ENCODE measurements around the gene SHISA6.

Gene SHISA6

DNA sequence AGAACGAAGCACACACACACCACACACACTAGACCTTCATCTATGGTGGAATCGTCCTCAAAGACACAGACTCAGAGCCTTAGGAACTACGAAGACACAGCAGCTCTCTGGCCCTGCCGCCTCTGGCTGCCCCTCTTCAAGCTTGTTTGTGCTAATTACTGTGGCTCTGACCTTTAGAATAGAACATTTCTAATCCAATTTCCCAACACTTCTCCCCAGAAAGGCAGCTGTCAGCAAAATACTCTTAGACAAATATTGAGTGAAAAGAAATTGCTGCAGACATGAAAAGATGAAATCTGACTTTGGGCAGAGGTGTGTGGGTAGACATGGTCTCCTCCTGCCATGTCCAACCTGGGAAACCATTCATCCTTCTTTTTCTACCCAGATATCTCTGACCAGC is 205.3 kb downstream of the SHISA6 start:
- no peak for DNase-seq (ENCODE audit: low read depth in 2 of 2)

DNA sequence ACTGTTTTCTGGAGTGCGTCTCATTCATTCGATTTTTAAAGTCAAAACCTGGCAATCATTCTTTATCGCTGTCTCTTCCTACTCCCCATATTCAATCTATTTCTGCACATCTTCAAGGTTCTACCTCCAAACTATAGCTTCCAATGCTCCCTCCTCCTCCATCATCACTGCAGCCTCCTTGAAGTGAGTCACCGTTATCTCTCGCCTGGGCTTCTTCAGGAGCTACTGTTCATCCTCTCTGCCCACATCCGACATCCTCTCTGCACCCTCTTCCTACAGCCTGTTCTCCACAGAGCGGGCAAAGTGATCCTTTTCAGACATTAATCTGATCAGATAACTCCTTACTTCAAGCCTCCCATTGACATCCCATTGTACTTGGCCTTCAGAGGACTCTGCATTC is 213.1 kb downstream of the SHISA6 start:
- no peak for DNase-seq (ENCODE audit: low read depth in 2 of 2)

GRCh38 chr17:11458279-11458678 is 217.3 kb downstream of the SHISA6 start:
- DNase-seq (ENCODE audit: low read depth in 2 of 2), result no peak

DNA sequence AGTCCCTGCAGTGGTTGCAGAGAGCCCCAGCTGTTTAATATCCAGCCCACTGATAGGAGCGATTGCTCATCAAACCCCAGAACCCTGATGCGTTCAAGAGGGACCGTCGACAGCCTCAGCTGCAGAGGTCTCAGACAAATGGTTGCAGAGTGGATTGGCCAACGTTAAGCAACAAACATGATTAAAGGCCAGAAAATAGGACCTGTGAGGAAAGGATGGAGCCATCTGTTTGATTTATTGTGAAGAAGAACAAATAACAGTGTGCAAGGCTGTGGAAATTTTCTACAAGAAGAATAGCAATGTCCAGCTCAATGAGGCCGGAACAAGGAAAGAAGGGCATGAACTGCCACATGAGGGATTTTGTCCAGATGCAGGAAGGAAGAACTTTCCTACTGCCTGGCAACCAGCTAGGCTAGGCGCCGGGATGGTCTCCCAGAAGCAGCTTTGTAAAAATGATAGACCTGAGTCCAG is 218.9 kb downstream of the SHISA6 start:
- no peak for DNase-seq (ENCODE audit: low read depth in 2 of 2)

DNA sequence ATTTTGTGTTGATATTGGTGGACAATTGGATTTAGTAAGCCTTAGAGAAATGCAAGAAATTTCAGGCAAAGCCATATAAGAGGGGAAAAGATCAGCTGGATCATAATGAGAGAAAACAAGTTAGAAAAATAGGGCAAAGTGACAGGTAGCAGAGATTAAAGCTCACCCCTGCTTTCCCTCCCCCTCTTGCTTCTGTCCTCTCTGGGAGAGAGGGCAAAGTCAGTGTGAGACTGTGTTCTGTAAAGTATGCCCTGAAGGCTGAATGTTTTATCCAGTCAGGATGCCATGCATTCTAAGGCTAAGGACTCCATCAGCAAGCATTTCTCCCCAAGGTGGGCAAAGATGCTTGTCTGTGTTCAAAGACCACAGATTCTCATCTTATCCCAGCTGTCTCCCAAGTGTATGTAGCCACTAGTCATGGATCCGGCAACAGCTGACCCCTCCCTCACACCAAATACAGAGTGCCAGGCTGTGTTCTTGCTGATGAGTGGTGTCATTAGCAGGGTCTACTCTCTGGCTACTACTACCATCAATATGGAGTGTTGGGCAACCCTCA is 221.1 kb downstream of the SHISA6 start:
- DNase-seq (ENCODE audit: low read depth in 2 of 2), result no peak

- DNase-seq (ENCODE audit: low read depth in 2 of 2), result no peak
Observed at GRCh38 chr17:11467639-11468038, 226.6 kb downstream of the SHISA6 start.

- no peak for DNase-seq (ENCODE audit: low read depth in 2 of 2)
Observed at GRCh38 chr17:11485336-11486100, 244.5 kb downstream of the SHISA6 start.

DNA sequence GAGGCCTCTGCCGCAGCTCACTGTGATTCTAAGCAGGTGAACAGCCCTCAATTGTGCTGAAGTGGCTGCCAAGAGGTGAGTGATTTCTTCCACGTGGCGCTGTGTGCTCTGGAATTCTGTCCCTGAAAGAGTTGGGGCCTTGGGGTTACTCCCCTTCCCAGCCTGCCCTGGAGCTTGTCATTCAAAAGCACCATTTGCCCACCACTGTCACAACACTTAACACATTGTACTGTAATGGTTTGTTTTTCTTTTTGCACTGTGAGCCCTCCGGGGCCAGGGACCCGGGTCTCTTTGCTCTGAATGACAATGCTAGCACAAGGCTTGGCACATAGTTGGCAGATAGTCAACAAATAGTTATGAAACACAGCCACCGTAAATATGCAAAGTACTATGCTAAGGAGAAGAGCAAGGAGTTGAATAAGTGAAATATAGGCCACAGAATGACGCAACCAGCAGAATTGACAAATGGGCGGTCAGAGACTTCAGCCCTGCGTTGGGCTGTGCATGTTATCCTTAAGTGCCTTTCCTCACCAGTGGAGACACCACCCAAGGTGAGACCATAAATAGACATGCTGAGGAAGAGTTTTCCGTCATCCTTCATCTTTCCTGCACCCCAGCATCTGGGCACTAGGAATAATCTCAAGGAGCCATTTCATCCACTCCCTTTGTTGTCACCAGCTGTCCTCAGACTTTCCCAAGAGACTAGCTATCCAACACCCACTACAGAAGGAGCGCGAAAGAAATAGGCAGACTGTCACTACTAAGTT is 245.3 kb downstream of the SHISA6 start:
- no peak for DNase-seq (ENCODE audit: low read depth in 2 of 2)

DNA sequence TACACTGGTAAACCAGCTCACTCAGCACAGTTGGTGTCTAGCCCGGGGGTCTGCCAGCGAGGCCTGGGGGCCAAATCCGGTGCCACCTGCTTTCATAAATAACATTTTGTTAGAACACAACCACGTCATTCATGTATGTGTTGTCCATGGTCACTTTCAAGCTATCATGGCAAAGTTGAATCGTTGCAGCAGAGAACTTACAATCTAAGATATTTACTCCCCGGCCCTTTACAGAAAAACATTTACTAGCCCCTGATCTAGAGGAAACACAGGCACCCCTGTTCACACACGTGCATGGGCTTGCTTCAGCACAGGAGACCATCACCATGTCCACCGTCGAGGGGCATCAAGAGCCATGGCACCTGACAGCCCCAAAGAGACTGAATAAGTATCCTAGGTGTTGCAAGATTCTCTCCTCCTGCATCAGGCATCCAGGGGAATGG is 245.9 kb downstream of the SHISA6 start:
- DNase-seq (ENCODE audit: low read depth in 2 of 2), result no peak

GRCh38 chr17:11487469-11487868 is 246.5 kb downstream of the SHISA6 start:
- no peak for DNase-seq (ENCODE audit: low read depth in 2 of 2)

DNA sequence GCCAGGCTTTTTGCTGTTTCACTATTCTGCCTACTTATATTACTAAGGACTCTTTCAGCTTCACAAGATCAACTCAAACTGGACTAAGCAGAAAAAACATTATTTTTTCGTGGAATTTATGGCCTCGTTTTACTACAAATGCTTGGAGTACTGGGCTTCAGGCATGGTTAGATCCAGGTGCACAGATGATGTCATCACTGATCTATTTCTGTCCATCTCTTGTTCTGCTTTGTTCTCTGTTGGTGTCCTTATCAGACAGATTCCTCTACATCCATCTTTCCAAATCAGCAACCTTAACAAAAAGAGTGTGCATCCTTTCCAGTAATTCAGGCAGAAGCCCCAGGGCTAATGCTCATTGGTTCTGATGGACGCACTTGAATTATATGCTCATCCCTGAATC is 247.4 kb downstream of the SHISA6 start:
- DNase-seq (ENCODE audit: low read depth in 2 of 2), result no peak

DNA sequence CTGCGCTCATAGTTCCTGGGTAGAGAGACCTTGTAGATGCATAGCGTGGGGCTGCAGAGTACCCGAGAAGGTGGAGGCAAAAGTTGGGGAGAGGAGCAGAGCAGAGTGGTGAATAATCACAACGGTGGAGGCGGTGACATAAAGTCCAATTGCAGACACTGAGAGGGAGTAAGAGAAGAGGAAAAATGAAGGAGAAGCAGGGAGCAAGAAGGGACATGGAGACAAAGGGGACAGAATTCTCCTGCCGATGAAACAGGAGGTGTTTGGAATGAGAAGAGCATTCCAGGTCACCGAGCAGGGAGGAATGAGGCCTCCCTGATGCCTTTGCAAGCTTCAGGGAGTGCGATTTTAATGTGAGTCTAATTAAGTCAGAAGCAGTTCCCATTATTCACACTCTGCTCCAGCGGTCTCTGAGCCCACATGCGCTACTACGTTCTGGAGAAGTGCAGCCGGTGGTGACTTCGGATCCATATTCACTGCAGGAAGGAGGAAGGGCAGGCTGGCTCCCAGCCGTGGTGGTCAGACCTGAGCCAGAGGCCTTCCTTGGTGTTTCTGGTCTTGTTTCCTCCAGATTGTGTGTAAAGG is 249.2 kb downstream of the SHISA6 start:
- DNase-seq (ENCODE audit: low read depth in 2 of 2), result no peak

GRCh38 chr17:11492511-11492910 is 251.5 kb downstream of the SHISA6 start:
- no peak for DNase-seq (ENCODE audit: low read depth in 2 of 2)

GRCh38 chr17:11493936-11494335 is 252.9 kb downstream of the SHISA6 start:
- DNase-seq (ENCODE audit: low read depth in 2 of 2), result no peak

DNA sequence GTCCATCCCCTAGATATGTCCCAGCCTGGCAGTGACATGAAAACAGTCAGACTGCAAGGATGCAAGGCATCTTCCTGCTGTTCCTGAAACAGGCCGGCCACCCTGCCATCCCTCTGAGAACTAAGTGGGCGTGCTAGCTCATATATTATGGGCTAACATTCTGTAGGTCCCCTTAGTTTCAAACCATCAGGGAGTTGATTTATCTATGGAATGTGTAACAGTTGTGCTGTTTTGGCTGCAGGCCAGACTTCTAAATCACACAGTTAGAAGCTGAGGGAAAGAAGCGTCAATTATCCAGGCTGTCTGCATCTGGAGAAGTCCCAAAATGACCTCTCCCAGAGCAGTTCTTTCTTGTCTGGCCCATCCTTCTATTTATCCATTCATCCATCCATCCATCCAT is 254.6 kb downstream of the SHISA6 start:
- DNase-seq (ENCODE audit: low read depth in 2 of 2), result no peak

GRCh38 chr17:11499881-11500280 is 258.9 kb downstream of the SHISA6 start:
- no peak for DNase-seq (ENCODE audit: low read depth in 2 of 2)

GRCh38 chr17:11503308-11504035 is 262.5 kb downstream of the SHISA6 start:
- no peak for DNase-seq (ENCODE audit: low read depth in 2 of 2)

DNA sequence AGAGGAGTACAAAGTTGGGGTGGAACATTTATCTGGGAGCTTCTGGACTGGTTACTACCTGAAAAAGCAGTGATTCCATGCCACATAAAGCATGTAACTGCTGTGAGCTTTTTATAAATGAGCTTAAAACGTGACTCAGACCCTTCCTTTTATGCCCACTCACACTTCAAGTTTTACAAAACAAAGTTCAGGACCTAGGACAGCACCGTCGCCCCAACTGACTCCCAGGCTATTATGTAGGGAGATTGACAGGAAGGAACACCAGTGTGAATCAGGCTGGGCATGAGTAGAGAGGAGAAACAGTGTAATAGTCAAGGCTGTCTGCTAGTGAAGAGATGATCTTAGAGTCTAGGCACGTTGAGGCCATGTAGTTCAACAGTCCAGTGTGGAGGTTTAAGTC is 265.6 kb downstream of the SHISA6 start:
- no peak for DNase-seq (ENCODE audit: low read depth in 2 of 2)

- DNase-seq (ENCODE audit: low read depth in 2 of 2), result no peak
Observed at GRCh38 chr17:11511696-11512095, 270.7 kb downstream of the SHISA6 start.

- no peak for DNase-seq (ENCODE audit: low read depth in 2 of 2)
Observed at GRCh38 chr17:11514565-11514964, 273.6 kb downstream of the SHISA6 start.

- DNase-seq (ENCODE audit: low read depth in 2 of 2), result no peak
Observed at GRCh38 chr17:11514981-11515680, 274.1 kb downstream of the SHISA6 start.
